ENCODE data around the gene COL15A1.

DNA sequence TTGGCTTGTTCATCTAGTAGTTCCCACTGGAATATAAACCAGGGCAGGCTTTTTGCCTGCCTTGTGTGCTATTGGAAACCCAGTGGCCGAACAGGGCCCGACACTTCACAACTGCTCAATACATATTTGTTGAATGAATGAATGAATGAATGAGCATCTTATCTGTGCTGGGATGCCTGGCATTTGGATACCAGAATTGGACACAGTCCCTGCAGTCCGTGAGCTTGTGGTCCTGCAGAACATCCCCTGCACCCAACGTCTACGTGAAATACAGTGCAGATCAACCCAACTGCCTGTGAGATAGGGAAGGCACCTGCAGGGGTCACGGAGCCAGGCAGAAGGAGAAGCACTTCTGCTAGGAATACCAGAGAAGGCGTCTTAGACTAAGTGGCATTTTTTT lies 30.0 kb upstream of the COL15A1 start:
- TF ChIP-seq, protein P1, sequence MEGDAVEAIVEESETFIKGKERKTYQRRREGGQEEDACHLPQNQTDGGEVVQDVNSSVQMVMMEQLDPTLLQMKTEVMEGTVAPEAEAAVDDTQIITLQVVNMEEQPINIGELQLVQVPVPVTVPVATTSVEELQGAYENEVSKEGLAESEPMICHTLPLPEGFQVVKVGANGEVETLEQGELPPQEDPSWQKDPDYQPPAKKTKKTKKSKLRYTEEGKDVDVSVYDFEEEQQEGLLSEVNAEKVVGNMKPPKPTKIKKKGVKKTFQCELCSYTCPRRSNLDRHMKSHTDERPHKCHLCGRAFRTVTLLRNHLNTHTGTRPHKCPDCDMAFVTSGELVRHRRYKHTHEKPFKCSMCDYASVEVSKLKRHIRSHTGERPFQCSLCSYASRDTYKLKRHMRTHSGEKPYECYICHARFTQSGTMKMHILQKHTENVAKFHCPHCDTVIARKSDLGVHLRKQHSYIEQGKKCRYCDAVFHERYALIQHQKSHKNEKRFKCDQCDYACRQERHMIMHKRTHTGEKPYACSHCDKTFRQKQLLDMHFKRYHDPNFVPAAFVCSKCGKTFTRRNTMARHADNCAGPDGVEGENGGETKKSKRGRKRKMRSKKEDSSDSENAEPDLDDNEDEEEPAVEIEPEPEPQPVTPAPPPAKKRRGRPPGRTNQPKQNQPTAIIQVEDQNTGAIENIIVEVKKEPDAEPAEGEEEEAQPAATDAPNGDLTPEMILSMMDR (IDR thresholded peaks at IDR 0.05): no peak
- TF ChIP-seq EZH2 (IDR thresholded peaks at IDR 0.05; ENCODE audit: borderline replicate concordance, insufficient read depth, low read depth, low read length, poor library complexity, severe bottlenecking): no peak
